Smooth muscle cell of the umbilical artery (primary cell): ENCODE results near the gene HDAC7. TPM values are rescaled to one million over a fixed set of nuclear protein-coding genes. Genes with fewer than 3 reads are reported as not detected.

Experiments used
- total RNA-seq: library from RNA; depleted of rRNA; stranded (reverse); fragments of >200 nt; gene quantifications from 2 replicates; pipeline ENCODE4 v1.2.3, GENCODE V29; 2014

The HDAC7 gene
- total RNA-seq, result 23.2 and 47.6 TPM in 2 replicates

GRCh38 chr12:47819896-47820630 is at the start of gene HDAC7:
TSS of gene HDAC7 (minus strand) at chr12:47819903. CDS start at chr12:47819785, 118 bp downstream.

GRCh38 chr12:47773062-47773857 is 46.4 kb downstream of the HDAC7 start, which contains the start of gene SLC48A1:
TSS of gene SLC48A1 (plus strand) at chr12:47773238. CDS start at chr12:47773305, 67 bp downstream.

GRCh38 chr12:47758834-47759690 is 60.6 kb downstream of the HDAC7 start, which contains the start of gene RAPGEF3:
TSS of gene RAPGEF3 (minus strand) at chr12:47758880. CDS start at chr12:47758556, 324 bp downstream.

Other genes starting within 250 kb of the HDAC7 start
- 18.4 and 30.8 TPM in 2 replicates for gene RPAP3, start 113.9 kb downstream of the HDAC7 start, total RNA-seq
- gene ENDOU, start 94.4 kb downstream of the HDAC7 start, total RNA-seq, result under 0.01 and 0.14 TPM in 2 replicates
- gene RAPGEF3, start 61.0 kb downstream of the HDAC7 start, total RNA-seq, result 4.2 and 6.1 TPM in 2 replicates
- gene SLC48A1, start 46.7 kb downstream of the HDAC7 start, total RNA-seq, result 10.1 and 11.1 TPM in 2 replicates
- 8.5 and 12.2 TPM in 2 replicates for gene VDR, start 85.1 kb upstream of the HDAC7 start, total RNA-seq
- 95.4 and 115 TPM in 2 replicates for gene TMEM106C, start 143.7 kb upstream of the HDAC7 start, total RNA-seq
- 0.18 TPM in 1 of 2 replicates, not detected in the other for gene COL2A1, start 184.6 kb upstream of the HDAC7 start, total RNA-seq